ENCODE results near the gene LENG8.
"Not testable (repeated sequence)": the region's sequence is repeated elsewhere in the genome, so short reads cannot be mapped to it uniquely, and the experiment has no call there.

Gene LENG8

GRCh38 chr19:54444737-54445136 lies 4.3 kb upstream of the LENG8 start:
- no peak for DNase-seq (ENCODE audit: low spot score)

- not testable (repeated sequence) for DNase-seq (ENCODE audit: low spot score)
These were observed 2.6 kb upstream of the LENG8 start for GRCh38 chr19:54446349-54446748.

GRCh38 chr19:54448040-54448773 lies 792 bp upstream of the LENG8 start:
- DNase-seq (ENCODE audit: low spot score) = no peak

GRCh38 chr19:54449701-54450069 lies 686 bp downstream of the LENG8 start:
- no peak for DNase-seq (ENCODE audit: low spot score)

GRCh38 chr19:54451331-54451871 lies 2.4 kb downstream of the LENG8 start:
- DNase-seq (ENCODE audit: low spot score) = no peak

- DNase-seq (ENCODE audit: low spot score) = no peak
These were observed 3.0 kb downstream of the LENG8 start for GRCh38 chr19:54451997-54452396.

- no peak for DNase-seq (ENCODE audit: low spot score)
These were observed 3.6 kb downstream of the LENG8 start for GRCh38 chr19:54452626-54453025.

- DNase-seq (ENCODE audit: low spot score) = no peak
These were observed 5.2 kb downstream of the LENG8 start for GRCh38 chr19:54453921-54454780.

- DNase-seq (ENCODE audit: low spot score) = no peak
These were observed 6.0 kb downstream of the LENG8 start for GRCh38 chr19:54454781-54455675.

- no peak for DNase-seq (ENCODE audit: low spot score)
These were observed 6.9 kb downstream of the LENG8 start for GRCh38 chr19:54455786-54456422.

- no peak for DNase-seq (ENCODE audit: low spot score)
These were observed 7.7 kb downstream of the LENG8 start for GRCh38 chr19:54456423-54457373.

GRCh38 chr19:54457773-54458647 lies 9.0 kb downstream of the LENG8 start:
- DNase-seq (ENCODE audit: low spot score) = no peak

- DNase-seq (ENCODE audit: low spot score) = no peak
These were observed 9.8 kb downstream of the LENG8 start for GRCh38 chr19:54458648-54459281.

GRCh38 chr19:54459282-54460229 lies 10.6 kb downstream of the LENG8 start:
- no peak for DNase-seq (ENCODE audit: low spot score)

- DNase-seq (ENCODE audit: low spot score) = no peak
These were observed 11.4 kb downstream of the LENG8 start for GRCh38 chr19:54460230-54461005.

GRCh38 chr19:54461210-54461609 lies 12.2 kb downstream of the LENG8 start:
- no peak for DNase-seq (ENCODE audit: low spot score)

- no peak for DNase-seq (ENCODE audit: low spot score)
These were observed 12.6 kb downstream of the LENG8 start for GRCh38 chr19:54461613-54462012.
